HCT116 (cell line): Measurements from ENCODE around the gene ARPC5.
"Not testable (repeated sequence)": the region's sequence is repeated elsewhere in the genome, so short reads cannot be mapped to it uniquely, and the experiment has no call there.

Experiments used
- CEBPB ChIP-seq: IDR thresholded peaks from 2 replicates; pipeline ENCODE4 v1.6.1; 2012; ENCODE audit warnings: low read depth
- EZH2 ChIP-seq: fragments of 200-600 bp; sonication (generic); IDR thresholded peaks from 2 replicates; pipeline ENCODE4 v1.6.1; 2017; ENCODE audit warnings: antibody characterized with exemption, mixed run types
- EZH2phosphoT487 ChIP-seq: fragments of 200-600 bp; IDR thresholded peaks from 2 replicates; pipeline ENCODE4 v1.6.1; 2018; ENCODE audit warnings: antibody characterized with exemption, borderline replicate concordance
- POLR2A ChIP-seq: IDR thresholded peaks from 2 replicates; pipeline ENCODE4 v1.7.0; 2011; ENCODE audit warnings: borderline replicate concordance; ENCODE audit not compliant: insufficient read depth, insufficient read length; ENCODE audit errors: extremely low read depth
- POLR2AphosphoS5 ChIP-seq: IDR thresholded peaks from 2 replicates; pipeline ENCODE4 v1.6.1; 2011; ENCODE audit warnings: mild to moderate bottlenecking, low read depth, low read length, moderate library complexity
- YY1 ChIP-seq: IDR thresholded peaks from 2 replicates; pipeline ENCODE4 v1.6.1; 2011; ENCODE audit warnings: low read length, low read depth, moderate library complexity, mild to moderate bottlenecking; ENCODE audit not compliant: insufficient replicate concordance; ENCODE audit errors: extremely low read depth
- ZFX ChIP-seq: fragments of 450-650 bp; IDR thresholded peaks from 2 replicates; pipeline ENCODE4 v1.6.1; 2017
- TF ChIP-seq, protein P1 (sequence below): IDR thresholded peaks from 2 replicates; pipeline ENCODE4 v1.6.1; 2012
- TF ChIP-seq, protein P2 (sequence below), 3 experiments: fragments of 200-600 bp in 1 of 3; sonication (generic) in 1 of 3; IDR thresholded peaks in 2 of 3; conservative IDR thresholded peaks in 1 of 3; 2 replicates each; pipeline ENCODE4 v1.5.1; 2012 to 2017; ENCODE audit warnings: low read depth in 2 of 3, low read length in 2 of 3, antibody characterized with exemption in 1 of 3, borderline replicate concordance in 1 of 3, control low read depth in 1 of 3, mild to moderate bottlenecking in 1 of 3, mixed read lengths in 1 of 3, mixed run types in 1 of 3, moderate library complexity in 1 of 3; ENCODE audit not compliant: insufficient read depth in 1 of 3
- TF ChIP-seq, protein P3 (sequence below): IDR thresholded peaks from 2 replicates; pipeline ENCODE4 v1.6.1; 2012; ENCODE audit warnings: low read depth
- TF ChIP-seq, protein P4 (sequence below): IDR thresholded peaks from 2 replicates; pipeline ENCODE4 v1.6.1; 2011; ENCODE audit warnings: mild to moderate bottlenecking, low read length, moderate library complexity; ENCODE audit not compliant: insufficient replicate concordance; ENCODE audit errors: extremely low read depth

DNA sequence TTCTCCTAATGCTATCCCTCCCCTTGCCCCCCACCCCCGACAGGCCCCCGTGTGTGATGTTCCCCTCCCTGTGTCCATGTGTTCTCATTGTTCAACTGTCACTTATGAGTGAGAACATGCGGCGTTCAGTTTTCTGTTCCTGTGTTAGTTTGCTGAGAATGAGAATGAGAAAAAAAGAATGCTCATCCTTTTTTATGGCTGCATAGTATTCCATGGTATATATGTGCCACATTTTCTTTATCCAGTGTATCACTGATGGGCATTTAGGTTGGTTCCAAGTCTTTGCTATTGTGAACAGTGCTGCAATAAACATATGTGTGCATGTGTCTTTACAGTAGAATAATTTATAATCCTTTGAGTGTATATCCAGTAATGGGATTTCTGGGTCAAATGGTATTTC lies 43.8 kb upstream of the ARPC5 start:
- TF ChIP-seq POLR2A, POLR2AphosphoS5, EZH2phosphoT487, YY1, EZH2, ZFX, CEBPB: not testable (repeated sequence)
- TF ChIP-seq, protein P1, sequence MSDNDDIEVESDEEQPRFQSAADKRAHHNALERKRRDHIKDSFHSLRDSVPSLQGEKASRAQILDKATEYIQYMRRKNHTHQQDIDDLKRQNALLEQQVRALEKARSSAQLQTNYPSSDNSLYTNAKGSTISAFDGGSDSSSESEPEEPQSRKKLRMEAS, result not testable (repeated sequence)
- TF ChIP-seq, protein P2, sequence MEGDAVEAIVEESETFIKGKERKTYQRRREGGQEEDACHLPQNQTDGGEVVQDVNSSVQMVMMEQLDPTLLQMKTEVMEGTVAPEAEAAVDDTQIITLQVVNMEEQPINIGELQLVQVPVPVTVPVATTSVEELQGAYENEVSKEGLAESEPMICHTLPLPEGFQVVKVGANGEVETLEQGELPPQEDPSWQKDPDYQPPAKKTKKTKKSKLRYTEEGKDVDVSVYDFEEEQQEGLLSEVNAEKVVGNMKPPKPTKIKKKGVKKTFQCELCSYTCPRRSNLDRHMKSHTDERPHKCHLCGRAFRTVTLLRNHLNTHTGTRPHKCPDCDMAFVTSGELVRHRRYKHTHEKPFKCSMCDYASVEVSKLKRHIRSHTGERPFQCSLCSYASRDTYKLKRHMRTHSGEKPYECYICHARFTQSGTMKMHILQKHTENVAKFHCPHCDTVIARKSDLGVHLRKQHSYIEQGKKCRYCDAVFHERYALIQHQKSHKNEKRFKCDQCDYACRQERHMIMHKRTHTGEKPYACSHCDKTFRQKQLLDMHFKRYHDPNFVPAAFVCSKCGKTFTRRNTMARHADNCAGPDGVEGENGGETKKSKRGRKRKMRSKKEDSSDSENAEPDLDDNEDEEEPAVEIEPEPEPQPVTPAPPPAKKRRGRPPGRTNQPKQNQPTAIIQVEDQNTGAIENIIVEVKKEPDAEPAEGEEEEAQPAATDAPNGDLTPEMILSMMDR (IDR thresholded peaks at IDR 0.05 in 2 of 3, conservative IDR thresholded peaks at IDR 0.05 in 1 of 3; ENCODE audit: borderline replicate concordance in 1 of 3, insufficient read depth in 1 of 3, low read depth in 2 of 3, low read length in 2 of 3), result not testable (repeated sequence)
- TF ChIP-seq, protein P3, sequence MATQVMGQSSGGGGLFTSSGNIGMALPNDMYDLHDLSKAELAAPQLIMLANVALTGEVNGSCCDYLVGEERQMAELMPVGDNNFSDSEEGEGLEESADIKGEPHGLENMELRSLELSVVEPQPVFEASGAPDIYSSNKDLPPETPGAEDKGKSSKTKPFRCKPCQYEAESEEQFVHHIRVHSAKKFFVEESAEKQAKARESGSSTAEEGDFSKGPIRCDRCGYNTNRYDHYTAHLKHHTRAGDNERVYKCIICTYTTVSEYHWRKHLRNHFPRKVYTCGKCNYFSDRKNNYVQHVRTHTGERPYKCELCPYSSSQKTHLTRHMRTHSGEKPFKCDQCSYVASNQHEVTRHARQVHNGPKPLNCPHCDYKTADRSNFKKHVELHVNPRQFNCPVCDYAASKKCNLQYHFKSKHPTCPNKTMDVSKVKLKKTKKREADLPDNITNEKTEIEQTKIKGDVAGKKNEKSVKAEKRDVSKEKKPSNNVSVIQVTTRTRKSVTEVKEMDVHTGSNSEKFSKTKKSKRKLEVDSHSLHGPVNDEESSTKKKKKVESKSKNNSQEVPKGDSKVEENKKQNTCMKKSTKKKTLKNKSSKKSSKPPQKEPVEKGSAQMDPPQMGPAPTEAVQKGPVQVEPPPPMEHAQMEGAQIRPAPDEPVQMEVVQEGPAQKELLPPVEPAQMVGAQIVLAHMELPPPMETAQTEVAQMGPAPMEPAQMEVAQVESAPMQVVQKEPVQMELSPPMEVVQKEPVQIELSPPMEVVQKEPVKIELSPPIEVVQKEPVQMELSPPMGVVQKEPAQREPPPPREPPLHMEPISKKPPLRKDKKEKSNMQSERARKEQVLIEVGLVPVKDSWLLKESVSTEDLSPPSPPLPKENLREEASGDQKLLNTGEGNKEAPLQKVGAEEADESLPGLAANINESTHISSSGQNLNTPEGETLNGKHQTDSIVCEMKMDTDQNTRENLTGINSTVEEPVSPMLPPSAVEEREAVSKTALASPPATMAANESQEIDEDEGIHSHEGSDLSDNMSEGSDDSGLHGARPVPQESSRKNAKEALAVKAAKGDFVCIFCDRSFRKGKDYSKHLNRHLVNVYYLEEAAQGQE, result not testable (repeated sequence)
- TF ChIP-seq, protein P4, sequence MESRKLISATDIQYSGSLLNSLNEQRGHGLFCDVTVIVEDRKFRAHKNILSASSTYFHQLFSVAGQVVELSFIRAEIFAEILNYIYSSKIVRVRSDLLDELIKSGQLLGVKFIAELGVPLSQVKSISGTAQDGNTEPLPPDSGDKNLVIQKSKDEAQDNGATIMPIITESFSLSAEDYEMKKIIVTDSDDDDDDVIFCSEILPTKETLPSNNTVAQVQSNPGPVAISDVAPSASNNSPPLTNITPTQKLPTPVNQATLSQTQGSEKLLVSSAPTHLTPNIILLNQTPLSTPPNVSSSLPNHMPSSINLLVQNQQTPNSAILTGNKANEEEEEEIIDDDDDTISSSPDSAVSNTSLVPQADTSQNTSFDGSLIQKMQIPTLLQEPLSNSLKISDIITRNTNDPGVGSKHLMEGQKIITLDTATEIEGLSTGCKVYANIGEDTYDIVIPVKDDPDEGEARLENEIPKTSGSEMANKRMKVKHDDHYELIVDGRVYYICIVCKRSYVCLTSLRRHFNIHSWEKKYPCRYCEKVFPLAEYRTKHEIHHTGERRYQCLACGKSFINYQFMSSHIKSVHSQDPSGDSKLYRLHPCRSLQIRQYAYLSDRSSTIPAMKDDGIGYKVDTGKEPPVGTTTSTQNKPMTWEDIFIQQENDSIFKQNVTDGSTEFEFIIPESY, result not testable (repeated sequence)
